HG03558 (cell line): ENCODE results near the gene FBXW5.

ENCODE experiments used
- ATAC-seq: cut with Tn5 transposase; IDR thresholded peaks from one replicate; pipeline ENCODE4 v1.9.1; 2021; ENCODE audit warnings: moderate number of reproducible peaks; ENCODE audit not compliant: unreplicated experiment; ENCODE audit errors: extremely low read depth

The FBXW5 gene

DNA sequence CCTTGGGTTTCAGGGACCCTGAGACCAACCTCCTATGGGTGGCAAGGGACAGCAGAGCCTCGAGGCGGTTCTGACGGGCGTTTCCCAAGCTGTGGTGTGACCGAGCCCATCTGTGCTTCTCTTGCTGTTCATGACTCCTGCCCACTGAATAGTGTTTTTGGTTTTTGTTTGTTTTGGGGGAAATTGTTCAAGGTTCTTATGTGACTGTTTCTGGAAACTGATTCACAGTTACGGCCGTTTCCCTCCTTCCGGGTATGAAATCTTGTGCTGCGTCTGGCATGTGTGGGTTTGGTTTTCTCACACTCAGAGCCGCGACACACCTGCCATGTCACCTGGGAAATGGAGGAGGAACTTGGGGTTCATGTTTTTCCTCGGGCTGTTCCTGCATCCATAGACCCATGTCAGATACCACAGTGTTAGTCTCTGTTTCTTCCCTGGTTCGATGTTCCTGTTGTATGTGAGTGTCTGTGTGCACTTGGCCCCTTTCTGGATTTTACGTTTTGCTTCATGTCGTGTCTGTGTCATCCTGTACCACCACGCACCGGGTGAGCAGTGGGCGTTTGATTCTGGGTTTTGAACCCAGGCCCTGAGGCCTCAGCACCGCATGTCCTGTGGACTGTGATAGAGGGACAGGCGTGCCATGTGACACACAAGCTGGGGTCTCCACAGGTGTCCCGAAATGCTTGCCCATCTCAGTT, 28.8 kb downstream of the FBXW5 start:
- no peak for ATAC-seq

DNA sequence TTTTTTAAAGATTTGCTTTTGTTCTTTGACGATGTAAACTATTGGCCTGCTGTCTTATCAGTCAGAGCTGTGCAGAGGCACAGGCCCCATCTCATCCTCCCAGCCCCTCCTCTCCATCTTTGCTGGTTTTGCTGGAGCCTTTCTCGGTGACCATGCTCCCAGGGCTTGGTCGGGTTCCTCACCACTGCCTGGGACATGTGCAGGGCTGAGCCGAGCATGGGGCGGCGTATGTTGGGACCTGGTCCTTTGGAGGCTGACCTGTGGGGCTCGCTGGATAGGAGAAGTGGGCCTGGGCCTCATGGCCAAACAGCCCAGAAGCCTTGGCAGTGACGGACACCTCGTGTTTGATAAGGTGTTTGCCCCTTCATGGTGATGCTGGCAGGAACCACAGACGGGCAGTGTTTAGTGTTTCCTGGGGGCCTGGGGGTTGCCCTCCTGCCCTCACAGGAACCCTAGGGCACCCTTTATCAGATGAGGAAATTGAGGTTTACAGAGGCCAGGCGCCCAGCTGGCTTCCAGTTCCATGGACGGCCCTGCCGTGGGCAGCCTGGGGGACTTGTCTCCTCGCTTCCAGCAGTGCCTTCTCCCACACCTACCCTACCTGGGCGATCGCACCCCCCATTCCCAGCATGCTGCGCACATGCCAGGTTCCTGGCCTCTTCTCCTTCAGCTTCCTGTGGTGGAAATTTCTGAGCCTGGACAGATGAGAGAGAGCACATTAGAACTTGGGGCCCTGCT, 30.7 kb downstream of the FBXW5 start:
- no peak for ATAC-seq

DNA sequence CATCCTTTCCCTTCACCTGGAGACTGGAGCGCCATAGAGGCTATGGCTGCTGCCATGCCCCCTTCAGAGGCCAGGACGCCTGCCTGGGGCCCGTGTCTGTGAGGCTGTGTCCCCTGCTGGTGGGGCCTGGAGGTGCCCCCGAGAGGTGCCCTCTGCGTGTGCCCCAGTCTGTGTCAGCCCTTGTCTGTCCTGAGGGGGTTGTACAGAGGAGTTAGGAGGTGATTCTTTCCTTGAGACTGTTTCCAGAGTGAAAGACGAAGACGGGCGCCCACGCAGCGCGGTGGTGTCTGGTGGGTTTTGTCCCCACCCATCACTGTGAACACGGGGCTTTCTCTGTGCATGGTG, 33.7 kb downstream of the FBXW5 start:
- ATAC-seq, result no peak

DNA sequence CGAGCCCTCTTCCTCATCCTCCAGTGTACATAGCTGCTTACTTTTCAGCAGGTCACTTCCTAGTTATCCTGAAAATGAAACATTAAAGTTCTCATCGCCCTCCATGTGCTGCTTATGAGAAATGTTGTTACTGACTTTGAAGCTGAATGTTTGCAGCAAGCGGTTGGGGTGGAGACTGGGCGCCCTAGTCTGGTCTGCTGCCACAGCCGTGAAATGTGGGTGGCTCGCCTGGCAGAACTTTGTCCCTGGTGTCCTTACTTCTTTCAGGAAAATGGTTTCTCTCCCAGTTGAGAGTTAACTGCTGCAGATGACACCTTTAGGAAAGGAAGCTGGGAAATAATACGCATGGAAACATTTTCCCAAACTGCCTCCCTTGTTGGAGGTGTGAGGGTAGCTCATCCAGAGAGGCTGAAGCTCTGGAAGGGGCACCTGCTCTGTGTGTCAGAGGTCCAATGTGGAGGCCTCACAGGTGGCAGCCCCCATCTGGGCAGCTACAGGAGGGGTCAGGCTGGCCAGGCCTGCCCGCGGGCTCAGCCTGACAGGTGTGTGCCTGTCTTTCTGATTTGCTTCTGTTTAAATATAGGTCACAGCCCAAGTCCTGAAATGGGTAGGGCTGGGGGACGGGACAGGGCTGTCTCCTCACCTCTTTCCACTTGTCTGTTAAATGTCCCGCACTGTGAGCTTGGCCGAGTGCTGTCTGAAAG, 34.2 kb downstream of the FBXW5 start:
- ATAC-seq, result no peak

DNA sequence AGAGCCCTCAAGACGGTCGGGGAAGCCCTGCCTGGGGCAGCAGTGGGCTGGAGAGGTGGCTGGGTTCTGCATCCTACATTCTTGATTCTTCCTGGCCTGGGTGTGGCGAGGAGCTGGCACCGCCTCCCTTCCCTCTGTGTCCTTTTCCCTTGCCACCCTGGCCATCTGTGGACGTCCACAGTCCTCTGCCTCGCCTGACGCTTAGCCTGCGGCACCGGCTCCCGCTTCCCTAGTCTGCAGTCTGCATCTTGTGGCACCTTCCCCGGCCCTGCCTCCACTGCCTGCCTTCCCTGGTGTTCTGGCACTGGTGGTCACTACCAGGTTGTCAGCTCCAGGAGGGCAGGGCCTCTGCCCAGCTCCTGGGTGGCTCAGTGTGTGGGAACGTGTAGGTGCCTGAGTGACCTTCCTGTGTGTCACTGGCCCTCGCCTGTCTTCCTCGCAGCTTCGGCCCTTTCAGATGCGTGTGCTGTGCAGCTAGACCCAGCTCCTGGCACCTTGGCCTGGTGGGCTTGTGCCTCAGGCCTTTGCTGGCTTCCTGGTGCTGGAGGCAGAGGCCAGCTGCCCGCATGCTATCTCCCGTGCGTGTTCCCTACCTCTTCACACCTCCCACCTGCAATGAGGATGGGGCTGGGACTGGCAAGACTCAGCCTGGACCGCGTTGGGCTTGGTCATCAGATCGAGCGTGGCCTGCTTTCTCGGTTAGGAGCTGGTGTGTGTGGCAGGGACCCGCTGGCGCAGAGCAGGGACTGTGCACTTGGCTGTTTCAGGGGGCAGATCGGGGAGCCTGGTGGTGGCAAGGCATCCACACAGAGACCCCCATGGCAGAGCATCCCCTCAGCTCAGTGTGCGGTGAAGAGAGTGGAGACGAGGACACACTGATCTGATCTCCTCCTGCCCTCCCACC, 37.3 kb downstream of the FBXW5 start:
- no peak for ATAC-seq

DNA sequence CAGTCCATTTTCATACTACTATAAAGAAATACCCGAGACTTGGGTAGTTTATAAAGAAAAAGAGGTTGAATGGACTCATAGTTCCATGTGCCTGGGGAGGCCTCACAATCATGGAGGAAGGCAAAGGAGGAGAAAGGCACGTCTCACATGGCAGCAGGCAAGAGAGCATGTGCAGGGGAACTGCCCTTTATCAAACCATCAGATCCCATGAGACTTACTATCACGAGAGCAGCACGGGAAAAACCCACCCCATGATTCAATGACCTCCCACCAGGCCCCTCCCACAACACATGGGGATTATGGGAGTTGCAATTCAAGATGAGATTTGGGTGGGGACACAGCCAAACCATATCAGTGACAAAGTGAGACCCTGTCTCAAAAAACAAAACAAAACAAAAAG, 38.3 kb downstream of the FBXW5 start:
- ATAC-seq, result no peak

DNA sequence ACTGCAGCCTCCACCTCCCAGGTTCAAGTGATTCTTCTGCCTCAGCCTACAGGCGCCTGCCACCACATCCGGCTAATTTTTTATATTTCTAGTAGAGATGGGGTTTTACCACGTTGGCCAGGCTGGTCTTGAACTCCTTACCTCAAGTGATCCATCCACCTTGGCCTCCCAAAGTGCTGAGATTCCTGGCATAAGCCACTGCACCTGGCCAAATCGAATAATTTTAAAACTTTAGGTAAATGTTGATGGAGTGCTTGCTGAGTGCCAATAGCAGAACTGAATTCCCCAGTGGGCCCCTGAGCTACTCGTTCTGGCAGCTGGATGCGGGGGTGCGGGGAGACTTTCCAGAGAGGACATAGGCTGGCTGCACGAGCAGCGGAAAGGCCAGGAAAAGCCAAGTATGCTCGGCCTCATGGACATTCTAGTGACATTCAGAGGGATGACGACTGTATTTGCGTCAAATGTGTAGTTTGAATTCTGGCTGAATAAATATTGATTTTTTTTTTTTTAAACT, 41.4 kb downstream of the FBXW5 start:
- no peak for ATAC-seq

DNA sequence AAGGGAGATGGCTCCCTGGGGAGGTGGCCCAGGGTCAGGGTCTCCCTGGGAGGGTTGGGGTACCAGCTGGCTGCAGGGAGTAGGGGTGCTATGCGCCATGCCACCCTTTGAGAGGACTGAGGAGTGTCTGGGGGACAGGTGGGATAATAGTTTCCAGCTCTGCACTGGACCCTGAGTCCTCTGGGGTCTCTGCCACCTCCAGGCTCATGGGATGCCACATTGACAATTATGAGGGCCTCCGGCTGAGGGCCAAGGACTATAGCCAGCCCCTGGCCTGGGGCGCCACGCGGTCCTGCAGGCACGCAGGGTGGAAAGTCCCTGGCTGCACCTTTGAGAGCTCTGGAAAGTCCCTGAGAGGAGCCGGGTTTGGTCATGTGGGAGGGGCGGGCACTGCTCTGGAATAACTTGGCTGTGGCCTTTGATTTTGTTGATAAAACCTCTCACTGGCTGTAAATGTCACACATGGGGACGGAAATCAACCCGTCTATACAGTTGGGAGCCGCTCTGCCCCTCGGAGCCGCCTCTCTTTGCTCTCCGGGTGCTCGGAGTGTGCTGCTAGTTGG, 42.2 kb downstream of the FBXW5 start:
- peak; percentile 45 for ATAC-seq

DNA sequence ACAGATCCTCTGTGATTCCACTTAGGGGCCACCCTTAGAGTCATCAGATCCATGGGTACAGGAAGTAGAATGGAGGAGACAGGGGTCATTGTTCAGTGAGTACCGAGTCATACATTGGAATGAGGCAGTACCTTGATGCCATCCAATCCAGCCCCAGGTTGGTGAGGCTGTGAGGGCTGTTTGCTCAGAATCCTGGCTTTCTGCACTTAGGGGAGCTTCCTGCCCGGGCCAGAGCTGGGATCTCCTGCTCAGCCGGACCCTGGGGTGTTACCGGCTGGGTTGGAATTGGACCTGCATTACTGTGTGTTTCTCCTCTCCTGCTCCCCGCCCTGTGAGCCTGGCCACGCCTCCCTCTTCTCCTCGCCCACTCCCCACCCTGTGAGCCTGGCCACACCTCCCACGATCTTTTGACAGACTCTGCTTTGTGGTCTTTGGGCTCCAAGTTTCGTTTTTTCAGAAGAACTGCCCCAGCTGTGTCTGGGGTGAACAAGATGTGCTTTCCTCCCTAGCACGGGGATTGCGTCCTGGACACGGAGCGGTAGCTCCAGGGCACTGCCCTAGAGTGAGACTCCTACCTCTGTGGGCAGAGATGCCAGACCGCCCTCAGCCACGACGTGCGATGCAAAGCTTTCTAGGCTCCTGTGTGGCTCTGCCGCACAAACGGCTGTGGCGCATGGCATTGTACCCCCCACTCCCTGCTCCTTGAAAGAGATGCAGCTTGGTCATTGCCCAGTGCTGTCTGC, 42.9 kb downstream of the FBXW5 start:
- no peak for ATAC-seq

DNA sequence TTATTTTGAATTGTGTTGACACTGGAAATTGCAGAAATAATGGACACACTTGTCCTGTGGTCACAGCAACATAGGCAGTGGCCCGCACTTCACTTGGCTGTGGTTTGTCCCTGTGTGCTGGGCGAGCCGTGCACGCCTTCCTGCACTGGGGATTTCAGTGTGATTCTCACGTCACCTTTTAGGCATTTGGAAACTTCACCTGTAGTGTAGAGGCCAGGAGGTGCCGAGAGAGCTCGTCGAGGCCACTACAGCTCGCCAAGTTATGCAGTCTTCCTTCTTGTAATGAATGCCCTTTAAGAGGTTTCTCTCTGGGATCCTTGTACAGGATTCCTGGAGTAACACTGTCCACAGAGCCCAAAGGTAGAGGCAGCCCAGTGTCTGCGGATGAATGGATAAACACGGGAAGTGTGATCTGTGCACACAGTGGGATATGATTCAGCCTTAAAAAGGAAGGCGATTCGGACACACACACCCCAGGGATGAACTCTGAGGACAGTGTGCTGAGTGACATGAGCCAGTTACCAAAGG, 43.5 kb downstream of the FBXW5 start:
- no peak for ATAC-seq

DNA sequence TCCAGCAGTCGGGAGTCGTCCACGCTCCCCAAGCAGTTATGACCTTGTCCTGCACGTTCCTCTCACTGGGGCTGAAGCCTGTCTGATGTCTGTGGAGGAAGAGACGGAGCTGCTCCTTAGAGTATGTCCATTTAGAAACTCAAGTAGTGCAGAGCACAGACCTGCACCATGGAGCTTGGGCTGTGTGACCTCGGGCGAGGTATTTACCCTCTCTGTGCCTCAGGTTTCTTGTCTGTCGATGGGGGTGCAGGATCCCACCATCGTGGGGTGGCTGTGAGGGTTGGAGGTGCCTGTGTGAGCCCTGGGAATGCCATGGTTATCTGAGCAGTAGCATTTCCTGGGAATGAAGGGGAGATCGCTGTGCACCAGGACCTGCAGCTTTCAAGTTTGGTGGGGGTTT, 44.0 kb downstream of the FBXW5 start:
- no peak for ATAC-seq

DNA sequence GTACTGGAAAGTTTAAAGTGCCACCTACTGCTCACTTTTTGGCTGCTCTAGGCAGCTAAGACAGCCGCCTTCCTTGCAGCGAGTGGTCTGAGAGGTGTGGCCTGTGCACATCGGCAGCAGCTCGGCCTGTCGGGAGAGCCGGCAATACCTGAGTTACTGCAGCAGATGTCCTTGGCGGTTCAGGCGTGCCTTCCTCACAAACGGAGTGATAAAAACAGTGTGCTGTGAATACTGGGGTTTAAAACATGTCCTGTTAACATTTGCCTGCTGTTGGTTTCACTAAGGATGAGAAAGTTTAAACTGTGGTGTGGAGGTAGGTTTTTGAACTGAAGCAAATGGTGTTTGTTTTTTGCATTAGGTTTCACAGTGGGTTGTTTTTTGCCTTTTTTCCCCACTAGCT, 45.3 kb downstream of the FBXW5 start:
- no peak for ATAC-seq

DNA sequence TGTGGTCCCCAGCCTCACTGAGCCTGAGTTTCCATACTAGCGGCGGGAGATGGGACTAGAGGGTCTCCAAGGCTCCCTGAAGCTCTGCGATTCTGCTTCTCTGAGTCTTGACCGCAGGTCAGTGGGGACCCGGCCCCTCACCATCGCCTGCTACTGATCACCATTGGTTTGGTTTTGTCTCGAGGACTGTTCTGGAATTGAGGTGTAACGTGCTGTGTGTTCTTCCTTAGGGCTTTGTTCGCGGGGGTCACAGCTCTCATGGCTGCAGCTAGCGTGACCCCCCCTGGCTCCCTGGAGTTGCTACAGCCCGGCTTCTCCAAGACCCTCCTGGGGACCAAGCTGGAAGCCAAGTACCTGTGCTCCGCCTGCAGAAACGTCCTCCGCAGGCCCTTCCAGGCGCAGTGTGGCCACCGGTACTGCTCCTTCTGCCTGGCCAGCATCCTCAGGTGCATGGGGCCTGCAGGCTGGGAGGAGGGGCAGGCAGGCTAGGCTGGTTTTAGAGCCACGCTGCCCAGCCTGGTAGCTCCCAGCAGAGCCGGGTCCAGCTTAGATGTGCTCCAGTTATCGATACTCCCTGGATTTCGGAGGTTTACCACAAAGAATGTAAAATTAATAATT, 45.9 kb downstream of the FBXW5 start:
- ATAC-seq, result no peak

DNA sequence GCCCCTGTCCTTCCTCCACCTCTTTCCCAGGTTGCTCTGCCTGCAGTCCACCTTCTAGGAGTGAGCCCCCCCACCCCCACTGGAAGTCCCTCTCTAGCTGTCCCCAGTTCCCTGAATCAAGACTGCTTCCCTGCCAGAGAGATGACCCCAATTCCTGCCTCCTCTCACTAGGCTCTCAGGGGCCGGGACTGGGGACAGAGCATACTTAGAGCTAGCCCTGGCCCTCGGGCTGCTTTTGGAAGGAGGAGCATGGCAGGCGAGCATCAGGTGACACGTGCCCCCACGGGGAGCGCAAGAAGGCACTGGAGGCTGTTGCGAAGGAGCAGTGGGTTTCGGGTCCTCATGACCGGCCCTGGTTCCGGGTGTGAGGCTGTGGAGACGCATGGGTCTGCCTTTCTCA, 48.5 kb downstream of the FBXW5 start:
- ATAC-seq, result no peak

DNA sequence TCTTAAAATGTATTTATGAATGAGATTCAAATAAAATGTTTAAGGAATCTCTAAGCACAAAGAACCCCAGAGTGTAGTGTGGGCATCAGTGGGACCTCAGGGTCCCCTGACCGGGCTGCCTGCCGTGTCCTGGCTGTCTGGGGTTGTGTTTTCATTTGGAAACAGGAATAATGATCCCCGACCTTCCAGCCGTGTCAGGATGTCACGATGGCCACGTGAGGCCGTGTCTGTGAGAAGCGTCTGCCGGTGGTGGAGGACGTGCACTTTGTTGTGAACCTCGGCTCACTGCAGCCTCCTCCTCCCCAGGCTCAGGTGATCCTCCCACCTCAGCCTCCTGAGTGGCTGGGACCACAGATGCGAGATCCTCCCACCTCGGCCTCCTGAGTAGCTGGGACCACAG, 53.9 kb downstream of the FBXW5 start:
- no peak for ATAC-seq
